ENCODE results near the gene CETP.

DNA sequence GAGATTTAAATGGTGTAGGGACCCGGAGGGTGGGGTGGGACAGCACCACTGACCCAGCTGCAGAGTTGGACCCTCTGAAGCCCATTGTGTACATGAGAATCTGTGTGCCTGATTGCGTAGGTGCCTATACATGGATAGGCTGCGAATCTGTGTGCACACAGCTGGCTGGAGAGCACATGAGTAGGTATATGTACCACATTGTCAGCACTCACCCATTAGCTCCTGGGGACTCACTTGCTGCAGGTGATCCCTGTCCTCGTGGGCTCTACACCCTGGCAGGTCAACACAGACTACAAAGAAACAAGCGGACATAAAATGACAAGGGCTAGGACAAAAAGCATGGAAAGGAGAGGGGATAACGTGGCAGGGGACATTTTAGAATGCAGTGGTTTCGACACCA, 11.3 kb upstream of the CETP start:
- TF ChIP-seq, protein P1, sequence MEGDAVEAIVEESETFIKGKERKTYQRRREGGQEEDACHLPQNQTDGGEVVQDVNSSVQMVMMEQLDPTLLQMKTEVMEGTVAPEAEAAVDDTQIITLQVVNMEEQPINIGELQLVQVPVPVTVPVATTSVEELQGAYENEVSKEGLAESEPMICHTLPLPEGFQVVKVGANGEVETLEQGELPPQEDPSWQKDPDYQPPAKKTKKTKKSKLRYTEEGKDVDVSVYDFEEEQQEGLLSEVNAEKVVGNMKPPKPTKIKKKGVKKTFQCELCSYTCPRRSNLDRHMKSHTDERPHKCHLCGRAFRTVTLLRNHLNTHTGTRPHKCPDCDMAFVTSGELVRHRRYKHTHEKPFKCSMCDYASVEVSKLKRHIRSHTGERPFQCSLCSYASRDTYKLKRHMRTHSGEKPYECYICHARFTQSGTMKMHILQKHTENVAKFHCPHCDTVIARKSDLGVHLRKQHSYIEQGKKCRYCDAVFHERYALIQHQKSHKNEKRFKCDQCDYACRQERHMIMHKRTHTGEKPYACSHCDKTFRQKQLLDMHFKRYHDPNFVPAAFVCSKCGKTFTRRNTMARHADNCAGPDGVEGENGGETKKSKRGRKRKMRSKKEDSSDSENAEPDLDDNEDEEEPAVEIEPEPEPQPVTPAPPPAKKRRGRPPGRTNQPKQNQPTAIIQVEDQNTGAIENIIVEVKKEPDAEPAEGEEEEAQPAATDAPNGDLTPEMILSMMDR (IDR thresholded peaks at IDR 0.05) = no peak
- TF ChIP-seq POLR2AphosphoS5 (IDR thresholded peaks at IDR 0.05) = no peak
- TF ChIP-seq EP300 (IDR thresholded peaks at IDR 0.05) = no peak
- no peak for TF ChIP-seq POLR2A (IDR thresholded peaks at IDR 0.05)
